HCT116 (cell line): ENCODE measurements around the gene RHBDL3. TPM values are rescaled to one million over a fixed set of nuclear protein-coding genes. Genes with fewer than 3 reads are reported as not detected.

Source experiments
- ATAC-seq: fragments of 200-7000 bp; cut with Tn5 transposase; 2 replicates; pipeline ENCODE4 v1.9.1; 2020; ENCODE audit warnings: mild to moderate bottlenecking, moderate library complexity
- BruUV-seq: library from RNA; stranded (reverse); fragments of 400-500 nt; replicated peaks from 2 replicates; lab custom pipeline; 2021; lab: Mats Ljungman, UMichigan
- CTCF ChIA-PET: fragments of 300-600 bp; sonication (Branson Sonifier 250); formaldehyde crosslinking; loops from one replicate; lab custom pipeline; 2021; ENCODE audit warnings: antibody characterized with exemption; lab: Charles Lee
- POLR2A ChIA-PET: fragments of 300-600, 350-600 bp; sonication (Branson Sonifier 250); formaldehyde crosslinking; loops from one replicate; lab custom pipeline; 2021; ENCODE audit warnings: antibody characterized with exemption; lab: Charles Lee
- RAD21 ChIA-PET, 2 experiments: fragments of 300-600 bp; sonication (Branson Sonifier 250); formaldehyde crosslinking; loops; one replicate each; lab custom pipeline; 2023; ENCODE audit warnings: low total read pairs in 2 of 2; ENCODE audit not compliant: uncharacterized antibody in 2 of 2, unreplicated experiment in 2 of 2, low non-redundant PET in 1 of 2; lab: Charles Lee
- DNase-seq: peaks from one replicate; pipeline ENCODE4 v3.0.0-alpha.2; 2010; ENCODE audit warnings: low read depth, low spot score
- H2AFZ ChIP-seq: fragments of 200-600 bp; shearing (Covaris generic), sonication (generic); 2 replicates; pipeline ENCODE4 v1.6.1; 2017; ENCODE audit warnings: low read depth, mixed run types, mixed read lengths, antibody characterized with exemption, low read length; ENCODE audit not compliant: poor library complexity, severe bottlenecking
- H3K27ac ChIP-seq: 2 replicates; pipeline ENCODE4 v1.5.1; 2012; ENCODE audit warnings: low read depth, low read length
- H3K27me3 ChIP-seq: fragments of 200-600 bp; sonication (generic); 2 replicates; pipeline ENCODE4 v1.6.1; 2016; ENCODE audit warnings: mixed run types, low read length, mixed read lengths; ENCODE audit not compliant: insufficient read depth
- H3K36me3 ChIP-seq, 2 experiments: fragments of 200-500 bp in 1 of 2; fragments of 200-600 bp in 1 of 2; sonication (Bioruptor generic) in 1 of 2; sonication (generic) in 1 of 2; 2 replicates each; pipeline versions ENCODE4 v1.5.1 to v1.6.1; 2014 to 2016; ENCODE audit warnings: low read length in 2 of 2, inconsistent platforms in 1 of 2, mixed read lengths in 1 of 2, mixed run types in 1 of 2; ENCODE audit not compliant: insufficient read depth in 2 of 2, control insufficient read depth in 1 of 2
- H3K4me1 ChIP-seq, 2 experiments: fragments of 200-600 bp in 1 of 2; sonication (generic) in 1 of 2; 2 replicates each; pipeline versions ENCODE4 v1.5.1 to v1.6.1; 2012 to 2017; ENCODE audit warnings: low read length in 2 of 2, inconsistent platforms in 1 of 2, mild to moderate bottlenecking in 1 of 2, mixed read lengths in 1 of 2, mixed run types in 1 of 2, moderate library complexity in 1 of 2; ENCODE audit not compliant: insufficient read depth in 2 of 2, control insufficient read depth in 1 of 2
- H3K4me2 ChIP-seq: fragments of 200-600 bp; sonication (generic); 2 replicates; pipeline ENCODE4 v1.6.1; 2017; ENCODE audit warnings: mixed run types, low read length, mixed read lengths
- H3K4me3 ChIP-seq, 2 experiments: fragments of 200-600 bp in 1 of 2; sonication (generic) in 1 of 2; replicated peaks in 1 of 2; 2 replicates each; pipeline ENCODE4 v1.5.1; 2011 to 2016; ENCODE audit warnings: low read length in 2 of 2, control low read depth in 1 of 2, low read depth in 1 of 2, mild to moderate bottlenecking in 1 of 2, mixed read lengths in 1 of 2, mixed run types in 1 of 2
- H3K79me2 ChIP-seq: fragments of 200-600 bp; sonication (generic); 2 replicates; pipeline ENCODE4 v1.6.1; 2017; ENCODE audit warnings: mild to moderate bottlenecking, mixed run types, low read length, moderate library complexity, mixed read lengths; ENCODE audit not compliant: insufficient read depth
- H3K9ac ChIP-seq: fragments of 200-600 bp; sonication (generic); 2 replicates; pipeline ENCODE4 v1.6.1; 2016; ENCODE audit warnings: low read length, mixed read lengths
- H3K9me2 ChIP-seq: fragments of 200-600 bp; sonication (generic), shearing (Covaris generic); 2 replicates; pipeline ENCODE4 v1.6.1; 2017; ENCODE audit warnings: mixed run types, mild to moderate bottlenecking, moderate library complexity; ENCODE audit not compliant: insufficient read depth
- H3K9me3 ChIP-seq, 2 experiments: fragments of 200-500 bp in 1 of 2; fragments of 200-600 bp in 1 of 2; sonication (Bioruptor generic) in 1 of 2; sonication (generic) in 1 of 2; 2 replicates each; pipeline ENCODE4 v1.6.1; 2014 to 2017; ENCODE audit warnings: low read length in 2 of 2, mixed read lengths in 2 of 2, inconsistent platforms in 1 of 2, low read depth in 1 of 2, mild to moderate bottlenecking in 1 of 2, mixed run types in 1 of 2, moderate library complexity in 1 of 2; ENCODE audit not compliant: control insufficient read depth in 1 of 2, insufficient read depth in 1 of 2
- H4K20me1 ChIP-seq: fragments of 200-600 bp; sonication (generic), shearing (Covaris generic); 2 replicates; pipeline ENCODE4 v1.6.1; 2017; ENCODE audit warnings: mixed run types, mild to moderate bottlenecking, moderate library complexity; ENCODE audit not compliant: insufficient read depth
- ATF3 ChIP-seq: IDR thresholded peaks from 2 replicates; pipeline ENCODE4 v1.6.1; 2012
- CTCF ChIP-seq, 3 experiments: fragments of 200-600 bp in 1 of 3; sonication (generic) in 1 of 3; IDR thresholded peaks in 2 of 3; conservative IDR thresholded peaks in 1 of 3; 2 replicates each; pipeline ENCODE4 v1.5.1; 2012 to 2017; ENCODE audit warnings: low read depth in 2 of 3, low read length in 2 of 3, antibody characterized with exemption in 1 of 3, borderline replicate concordance in 1 of 3, control low read depth in 1 of 3, mild to moderate bottlenecking in 1 of 3, mixed read lengths in 1 of 3, mixed run types in 1 of 3, moderate library complexity in 1 of 3; ENCODE audit not compliant: insufficient read depth in 1 of 3
- ELF1 ChIP-seq: IDR thresholded peaks from 2 replicates; pipeline ENCODE4 v1.6.1; 2012; ENCODE audit warnings: low read depth, borderline replicate concordance
- EZH2 ChIP-seq: fragments of 200-600 bp; sonication (generic); IDR thresholded peaks from 2 replicates; pipeline ENCODE4 v1.6.1; 2017; ENCODE audit warnings: antibody characterized with exemption, mixed run types
- EZH2phosphoT487 ChIP-seq: fragments of 200-600 bp; IDR thresholded peaks from 2 replicates; pipeline ENCODE4 v1.6.1; 2018; ENCODE audit warnings: antibody characterized with exemption, borderline replicate concordance
- FOSL1 ChIP-seq: IDR thresholded peaks from 2 replicates; pipeline ENCODE4 v1.6.1; 2012; ENCODE audit warnings: low read depth
- POLR2A ChIP-seq: IDR thresholded peaks from 2 replicates; pipeline ENCODE4 v1.7.0; 2011; ENCODE audit warnings: borderline replicate concordance; ENCODE audit not compliant: insufficient read depth, insufficient read length; ENCODE audit errors: extremely low read depth
- POLR2AphosphoS5 ChIP-seq: IDR thresholded peaks from 2 replicates; pipeline ENCODE4 v1.6.1; 2011; ENCODE audit warnings: mild to moderate bottlenecking, low read depth, low read length, moderate library complexity
- RAD21 ChIP-seq: IDR thresholded peaks from 2 replicates; pipeline ENCODE4 v1.6.1; 2012; ENCODE audit warnings: low read depth, mild to moderate bottlenecking
- SIN3A ChIP-seq: IDR thresholded peaks from 2 replicates; pipeline ENCODE4 v1.6.1; 2012; ENCODE audit warnings: low read depth
- SP1 ChIP-seq: IDR thresholded peaks from 2 replicates; pipeline ENCODE4 v1.6.1; 2012; ENCODE audit warnings: low read depth
- SRF ChIP-seq: IDR thresholded peaks from 2 replicates; pipeline ENCODE4 v1.6.1; 2012; ENCODE audit warnings: low read depth
- TCF7L2 ChIP-seq: IDR thresholded peaks from 2 replicates; pipeline ENCODE4 v1.7.0; 2011; ENCODE audit warnings: borderline replicate concordance, inconsistent platforms; ENCODE audit not compliant: insufficient read depth, insufficient read length; ENCODE audit errors: extremely low read depth
- YY1 ChIP-seq: IDR thresholded peaks from 2 replicates; pipeline ENCODE4 v1.6.1; 2011; ENCODE audit warnings: low read length, low read depth, moderate library complexity, mild to moderate bottlenecking; ENCODE audit not compliant: insufficient replicate concordance; ENCODE audit errors: extremely low read depth
- ZFX ChIP-seq: fragments of 450-650 bp; IDR thresholded peaks from 2 replicates; pipeline ENCODE4 v1.6.1; 2017
- intact Hi-C: fragments of 100-400 bp; cut with micrococcal nuclease; formaldehyde crosslinking; loops from 2 replicates; pipeline ENCODE4 v1.10.0; 2022
- total RNA-seq: library from RNA; stranded (reverse); gene quantifications from one replicate; pipeline ENCODE4 v1.2.1, GENCODE V29; 2021; ENCODE audit not compliant: unreplicated experiment

Gene RHBDL3
- total RNA-seq, 1 experiment from 2014 or later, result 4.0 TPM

DNA sequence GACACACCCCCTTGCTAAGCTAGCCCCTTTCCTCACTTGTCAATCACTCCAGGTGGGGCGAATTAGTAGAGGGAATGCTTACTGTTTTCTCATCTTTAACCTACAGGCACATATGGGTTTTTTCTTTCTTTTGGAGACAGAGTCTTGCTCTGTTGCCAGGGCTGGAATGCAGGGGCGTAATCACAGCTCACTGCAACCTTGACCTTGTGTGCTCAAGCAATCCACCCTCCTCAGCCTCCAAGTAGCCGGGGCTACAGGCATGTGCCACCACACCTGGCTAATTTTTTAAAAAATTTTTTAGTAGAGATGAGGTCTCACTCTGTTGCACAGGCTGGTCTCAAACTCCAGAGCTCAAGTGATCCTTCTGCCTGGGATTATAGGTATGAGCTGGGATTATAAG lies 38.7 kb upstream of the RHBDL3 start (continued):
- TF ChIP-seq ATF3 (no peak), SIN3A (no peak), ZFX (no peak), EZH2 (no peak)

GRCh38 chr17:32227910-32228309 lies 37.7 kb upstream of the RHBDL3 start:
- no peaks in the 10 kb centered on the region for H3K27me3 ChIP-seq

More at GRCh38 chr17:32227910-32228309, 37.7 kb upstream of the RHBDL3 start:
- Histone ChIP-seq H3K36me3 (no peaks in the 10 kb centered on the region), H3K9me3 (no peaks in the 10 kb centered on the region), H3K79me2 (no peaks in the 10 kb centered on the region), H4K20me1 (no peaks in the 10 kb centered on the region), H3K9me2 (no peaks in the 10 kb centered on the region), H3K4me3 (no peak overlapping the region), H3K4me2 (no peak overlapping the region), H3K9ac (no peak overlapping the region), H3K4me1 (0 out of 4 replicates have a peak, but pooled peaks cover 0 to 2% of the 10 kb centered on the region in 2 experiments), H3K27ac (no peak overlapping the region), H2AFZ (no peak overlapping the region)
- ATAC-seq, result no peak
- CTCF ChIA-PET, result no interaction called here
- no peak for DNase-seq
- RAD21 ChIA-PET, result no interaction called here
- POLR2A ChIA-PET, result no interaction called here
- no peak for TF ChIP-seq POLR2A
- no peak for TF ChIP-seq TCF7L2
- TF ChIP-seq SIN3A, result no peak
- no peak for TF ChIP-seq ZFX
- no peak for TF ChIP-seq EZH2
- TF ChIP-seq FOSL1, result no peak
- TF ChIP-seq RAD21, result no peak
- no peak for TF ChIP-seq EZH2phosphoT487
- TF ChIP-seq POLR2AphosphoS5, result no peak
- no peak for TF ChIP-seq SRF
- no peak for TF ChIP-seq SP1
- TF ChIP-seq YY1, result no peak
- TF ChIP-seq ELF1, result no peak
- no peak for TF ChIP-seq CTCF (IDR thresholded peaks at IDR 0.05 in 2 of 3, conservative IDR thresholded peaks at IDR 0.05 in 1 of 3; ENCODE audit: borderline replicate concordance in 1 of 3, insufficient read depth in 1 of 3, low read depth in 2 of 3, low read length in 2 of 3)
- no TSS peak for BruUV-seq
- intact Hi-C loops, result no loop called here
